Erythroblast (primary cell): Measurements from ENCODE around the gene MKX.

Experiments
- DNase-seq, 2 experiments: peaks; one replicate each; lab custom pipeline; 2025; lab: John Stamatoyannopoulos, UW
- GATA1 ChIP-seq: IDR thresholded peaks from 2 replicates; pipeline ENCODE4 v1.6.1; 2011; ENCODE audit warnings: low read depth, mild to moderate bottlenecking, control low read depth, low read length, moderate library complexity
- POLR2A ChIP-seq: IDR thresholded peaks from 2 replicates; pipeline ENCODE4 v1.6.1; 2011; ENCODE audit warnings: mild to moderate bottlenecking, low read length

Gene MKX

DNA sequence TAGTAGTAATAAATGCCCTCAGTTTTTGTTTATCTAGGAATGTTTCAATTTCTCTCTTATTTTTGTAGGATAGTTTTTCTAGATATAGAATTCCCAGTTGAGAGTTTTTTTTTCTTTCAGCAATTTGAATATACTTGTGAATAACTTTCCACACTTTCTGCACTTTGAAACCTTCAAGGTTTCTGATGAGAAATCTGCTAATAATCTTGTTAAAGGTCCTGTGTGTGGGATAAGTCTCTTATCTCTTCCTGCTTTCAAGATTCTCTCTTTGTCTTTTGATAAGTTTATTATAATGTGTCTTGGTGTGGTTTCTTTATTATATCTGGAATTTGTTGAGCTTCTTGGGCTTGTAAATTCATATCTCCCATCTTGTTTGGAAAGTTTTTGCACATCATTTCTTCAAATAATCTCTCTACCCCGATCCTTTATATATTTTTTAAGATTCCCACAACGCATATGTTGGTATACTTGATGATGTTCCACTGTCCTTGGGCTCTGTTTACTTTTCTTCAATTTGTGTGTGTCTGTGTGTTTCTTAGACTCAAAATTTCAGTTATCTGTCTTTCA lies 103.5 kb downstream of the MKX start:
- TF ChIP-seq POLR2A, result no peak
- TF ChIP-seq GATA1, result no peak

DNA sequence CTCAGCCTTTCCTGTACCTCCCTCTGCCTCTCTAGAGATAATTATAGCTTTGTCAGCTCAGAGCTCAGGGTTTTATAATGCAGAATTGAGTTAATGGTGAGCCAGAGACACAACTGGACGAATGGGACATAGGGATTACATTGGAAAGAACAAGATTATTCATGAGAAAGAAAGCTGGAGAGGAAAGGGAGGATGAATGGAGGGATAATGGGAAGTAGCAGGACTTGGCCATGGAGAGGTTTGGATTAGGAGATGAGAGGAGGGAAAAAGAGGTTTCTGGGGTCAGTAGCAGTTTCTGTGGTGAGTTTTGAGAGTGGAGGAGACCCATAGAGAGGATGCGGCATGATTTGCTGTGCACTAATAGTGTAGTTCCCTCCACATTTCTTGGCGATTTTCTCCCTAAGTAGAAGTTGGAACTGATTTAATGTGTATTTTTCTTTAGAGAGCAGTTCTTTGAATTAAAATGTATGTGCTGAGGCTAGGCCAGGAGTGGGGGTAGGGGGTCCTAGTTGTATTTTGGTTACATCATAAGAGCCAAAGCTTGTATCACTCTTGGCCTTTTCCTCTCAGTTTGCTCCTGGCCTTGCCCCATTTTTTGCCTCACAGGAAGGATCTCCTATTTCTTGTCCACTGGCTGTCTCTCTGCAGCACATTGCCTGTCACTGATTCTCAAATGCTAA lies 107.4 kb downstream of the MKX start:
- no peak for DNase-seq

More for the DNA sequence above, 103.5 kb downstream of the MKX start:
- DNase-seq, result no peak

DNA sequence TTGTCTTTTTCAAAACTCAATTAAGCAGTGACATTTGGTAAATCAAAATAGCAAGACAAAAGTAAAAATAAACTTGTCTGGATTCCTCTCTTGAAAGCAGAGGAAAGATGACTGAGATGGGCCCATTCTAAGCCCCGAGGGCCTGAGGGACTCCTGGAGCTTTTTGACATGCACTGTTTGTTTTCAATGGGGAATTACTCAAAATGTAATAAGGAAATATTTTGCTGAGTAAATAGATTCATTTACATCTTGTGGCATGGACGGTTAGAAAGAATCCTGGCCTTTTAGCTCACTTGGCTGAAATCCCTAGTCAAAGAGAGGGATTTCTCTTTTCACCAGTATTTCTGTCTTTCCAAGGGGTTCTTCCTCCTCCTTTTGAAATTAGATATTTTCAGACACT lies 108.0 kb downstream of the MKX start:
- no peak for TF ChIP-seq GATA1
- TF ChIP-seq POLR2A, result no peak
- no peak for DNase-seq

More for the DNA sequence above, 107.4 kb downstream of the MKX start:
- TF ChIP-seq GATA1, result no peak
- no peak for TF ChIP-seq POLR2A

DNA sequence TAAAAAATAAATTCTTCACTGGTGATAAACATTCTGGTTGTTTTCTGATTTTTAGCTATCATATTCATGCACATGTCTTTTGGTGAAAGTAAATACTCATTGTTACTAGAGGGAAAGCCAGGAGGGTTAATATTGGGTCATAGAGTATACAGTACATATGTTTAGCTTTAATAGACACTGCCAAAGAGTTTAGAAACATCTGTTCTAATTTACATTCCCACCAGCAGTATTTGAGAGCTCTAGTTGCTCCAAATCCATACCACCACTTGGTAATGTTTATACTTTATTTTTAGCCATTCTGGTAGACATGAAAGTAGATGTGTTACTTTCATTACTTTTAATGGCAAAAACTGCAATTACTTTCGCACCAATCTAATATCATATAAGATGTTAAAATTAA lies 108.8 kb downstream of the MKX start:
- TF ChIP-seq GATA1 (no peak), POLR2A (no peak)
- no peak for DNase-seq

DNA sequence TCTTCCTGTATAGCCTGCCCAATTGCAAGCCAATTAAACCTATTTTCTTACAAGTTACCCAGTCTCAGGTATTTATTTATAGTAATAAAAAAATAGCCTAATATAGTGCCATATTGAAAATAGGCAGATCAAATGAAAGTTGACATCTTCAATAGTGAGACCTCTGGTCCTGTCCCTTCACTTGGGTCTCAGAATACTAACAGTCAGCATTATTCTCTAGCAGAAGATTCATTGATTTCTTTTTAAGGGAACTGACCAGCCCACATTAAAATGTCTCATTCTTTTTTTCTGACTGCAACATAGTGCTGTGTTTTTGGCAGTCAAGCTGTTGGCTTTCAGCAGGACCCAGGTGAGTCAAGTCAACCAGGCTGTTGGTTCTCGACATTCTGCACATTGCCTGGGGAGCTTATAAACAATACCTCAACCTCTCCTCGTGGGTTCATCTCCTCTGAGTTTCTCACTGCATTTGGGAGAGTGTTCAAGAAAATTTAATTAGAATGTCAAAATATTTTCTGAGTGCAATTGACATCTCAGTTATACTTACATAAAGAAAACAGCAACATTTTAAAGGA lies 109.8 kb downstream of the MKX start:
- no peak for DNase-seq
- TF ChIP-seq POLR2A, result no peak
- no peak for TF ChIP-seq GATA1

DNA sequence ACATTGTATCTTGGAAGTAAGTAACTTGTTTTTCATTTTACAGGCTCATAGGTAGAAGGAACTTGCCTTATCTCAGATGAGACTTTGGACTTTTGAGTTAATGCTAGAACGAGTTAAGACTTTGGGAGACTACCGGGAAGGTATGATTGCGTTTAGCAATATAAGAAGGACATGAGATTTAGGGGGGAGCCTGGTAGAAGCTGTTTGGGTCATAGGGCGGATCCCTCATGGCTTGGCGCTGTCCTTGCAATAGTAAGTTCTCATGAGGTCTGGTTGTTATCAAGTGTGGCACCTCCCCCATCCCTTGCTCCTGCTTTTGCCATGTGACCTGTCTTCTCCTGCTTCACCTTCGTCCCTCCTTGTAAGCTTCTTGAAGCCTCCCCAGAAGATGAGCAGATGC lies 110.3 kb downstream of the MKX start:
- no peak for DNase-seq
- no peak for TF ChIP-seq POLR2A
- TF ChIP-seq GATA1, result no peak

DNA sequence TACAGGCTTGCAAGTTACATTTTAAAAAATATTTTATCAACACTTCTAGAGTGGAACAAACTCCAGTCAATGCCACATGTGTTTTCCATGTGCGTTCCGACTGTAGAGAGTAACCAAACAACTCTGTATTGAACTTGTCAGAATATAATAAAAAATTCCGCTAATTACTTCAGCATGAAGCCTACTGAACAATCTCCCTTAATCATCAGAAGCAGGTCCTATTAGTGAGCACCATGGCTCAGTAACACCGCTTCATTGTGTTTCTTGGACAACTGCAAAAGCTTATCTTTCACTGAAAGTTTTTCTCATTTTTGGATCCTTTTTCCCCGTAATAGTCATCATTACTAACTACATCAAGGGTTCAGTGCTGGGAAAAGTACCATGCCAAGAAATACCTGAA lies 117.0 kb downstream of the MKX start:
- TF ChIP-seq GATA1 (no peak), POLR2A (no peak)
- no peak for DNase-seq

DNA sequence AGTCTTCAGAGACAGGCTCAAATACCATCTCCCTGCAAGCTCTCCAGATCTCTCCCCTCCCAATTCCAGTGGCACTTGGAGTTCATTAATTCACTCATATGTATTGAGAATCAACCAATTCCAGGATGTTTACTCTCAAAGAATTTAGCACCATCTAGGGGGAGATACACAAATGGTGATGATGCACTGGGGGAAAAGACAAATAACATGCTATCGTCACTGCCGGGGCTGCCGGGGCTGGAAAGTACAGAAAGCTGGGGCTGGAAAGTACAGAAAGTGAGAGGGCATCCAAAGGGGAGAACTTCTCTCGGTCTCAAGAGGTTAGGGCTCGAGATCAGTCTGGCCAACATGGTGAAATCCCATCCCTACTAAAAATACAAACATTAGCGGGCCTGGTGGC lies 118.7 kb downstream of the MKX start:
- TF ChIP-seq POLR2A, result no peak
- TF ChIP-seq GATA1, result no peak
- DNase-seq, result no peak

DNA sequence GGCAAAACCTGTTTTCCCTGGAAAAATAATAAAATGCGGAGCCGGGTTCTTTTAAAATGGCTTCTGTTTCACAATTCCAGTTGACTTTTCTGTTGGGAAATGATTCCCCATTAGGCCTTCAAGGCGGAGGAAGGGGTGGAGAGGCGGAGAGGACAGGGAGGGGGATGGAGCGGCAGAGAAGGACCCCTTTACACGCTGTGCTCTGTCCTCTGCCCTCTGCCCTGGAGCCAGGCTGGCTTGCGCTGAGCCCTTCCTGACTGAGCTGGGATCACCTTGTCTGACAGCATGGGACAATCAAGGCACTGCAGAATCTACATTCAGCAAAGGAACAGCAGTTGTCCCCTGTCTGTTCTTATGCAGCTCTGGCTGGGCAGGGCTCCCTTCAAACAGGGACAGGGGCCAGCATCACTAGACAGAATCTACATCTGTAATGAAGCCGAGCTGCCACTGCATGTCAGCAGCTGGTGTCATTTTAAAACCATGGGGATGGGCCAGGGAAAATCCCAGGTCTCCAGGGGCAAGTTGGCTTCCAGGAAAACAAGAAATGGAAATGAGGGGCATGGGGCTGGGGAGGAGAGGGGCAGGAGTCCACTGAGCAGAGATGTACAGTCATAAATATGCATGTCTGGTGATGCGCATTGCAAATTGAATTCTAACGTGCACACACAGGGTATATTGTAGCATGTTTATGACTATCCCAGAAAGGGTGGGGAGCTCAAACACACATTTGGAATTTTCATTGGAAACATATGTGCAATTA lies 120.0 kb downstream of the MKX start:
- no peak for DNase-seq
- TF ChIP-seq GATA1, result no peak
- no peak for TF ChIP-seq POLR2A

DNA sequence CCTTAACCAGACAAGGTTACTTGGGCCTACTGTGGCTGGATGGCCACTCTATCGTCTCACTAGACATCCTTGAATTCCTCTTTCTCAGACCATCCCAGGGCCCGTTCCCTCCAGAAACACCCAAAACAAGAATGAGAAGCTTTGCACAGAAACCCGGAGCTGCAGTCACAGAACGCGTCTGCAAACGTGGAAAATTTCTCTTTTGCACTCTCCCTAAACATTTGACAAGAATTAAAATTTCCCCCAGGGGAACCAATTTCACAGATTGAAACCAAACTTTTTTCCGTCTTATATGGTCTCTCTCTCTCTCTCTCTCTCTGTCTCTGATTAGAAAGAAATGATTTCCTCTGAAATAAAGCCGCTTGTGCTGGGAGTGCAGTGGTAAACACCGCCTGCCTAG lies 120.7 kb downstream of the MKX start:
- TF ChIP-seq POLR2A, result no peak
- no peak for TF ChIP-seq GATA1
- no peak for DNase-seq
